ENCODE data around the gene TRIM34. TPM values are rescaled to one million over a fixed set of nuclear protein-coding genes. Genes with fewer than 3 reads are reported as not detected.
A peak's percentile ranks its signal among the peaks of the same experiment; 100 is the strongest.
"Not testable (repeated sequence)": the region's sequence is repeated elsewhere in the genome, so short reads cannot be mapped to it uniquely, and the experiment has no call there.

The TRIM34 gene
- total RNA-seq, 1 donor: 8.3 TPM

DNA sequence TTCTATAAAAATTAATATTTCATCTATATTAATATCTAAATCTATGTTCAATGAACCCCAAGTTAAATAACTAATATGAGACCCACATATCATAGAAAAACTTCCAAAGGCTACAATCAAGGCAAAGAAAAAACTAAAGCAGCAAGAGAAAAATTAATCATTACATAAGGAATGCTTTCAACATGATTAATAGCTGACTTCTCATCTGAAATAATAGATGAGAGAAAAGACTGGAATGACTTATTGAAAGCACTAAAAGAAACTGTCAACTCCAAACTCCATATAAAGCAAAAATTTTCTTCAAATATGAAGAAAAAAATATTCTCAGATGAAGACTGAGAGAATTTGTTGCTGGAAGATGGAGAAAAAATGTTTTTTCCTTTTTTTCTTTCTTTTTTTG is 47.0 kb downstream of the TRIM34 start:
- DNase-seq (ENCODE audit: insufficient read length, low spot score, missing footprints): no peak

DNA sequence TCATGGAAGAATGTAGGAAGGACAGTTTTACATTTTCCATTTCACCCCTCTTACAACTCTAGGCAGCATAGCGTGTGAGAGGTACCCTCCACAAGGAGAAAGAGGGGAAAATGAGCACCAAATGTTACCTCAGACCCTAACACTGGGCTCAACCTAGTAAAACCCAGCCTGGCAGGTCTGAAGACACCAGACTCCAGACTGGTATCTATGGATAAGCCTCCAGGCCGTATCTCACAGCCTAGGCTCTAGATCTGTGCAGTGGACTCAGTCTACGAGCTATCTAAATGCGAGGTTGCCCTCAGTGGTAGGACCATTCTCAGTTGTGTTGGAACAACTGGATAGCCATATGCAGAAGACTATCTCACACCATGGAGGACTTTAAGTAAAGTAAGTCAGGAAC is 49.6 kb downstream of the TRIM34 start:
- peaks cover 17% of the 10 kb centered on the region for H3K4me1 ChIP-seq (ENCODE audit: insufficient read depth, low read length)
- H2AFZ ChIP-seq (ENCODE audit: low read length): no peak overlapping the region
- TF ChIP-seq, protein P1, sequence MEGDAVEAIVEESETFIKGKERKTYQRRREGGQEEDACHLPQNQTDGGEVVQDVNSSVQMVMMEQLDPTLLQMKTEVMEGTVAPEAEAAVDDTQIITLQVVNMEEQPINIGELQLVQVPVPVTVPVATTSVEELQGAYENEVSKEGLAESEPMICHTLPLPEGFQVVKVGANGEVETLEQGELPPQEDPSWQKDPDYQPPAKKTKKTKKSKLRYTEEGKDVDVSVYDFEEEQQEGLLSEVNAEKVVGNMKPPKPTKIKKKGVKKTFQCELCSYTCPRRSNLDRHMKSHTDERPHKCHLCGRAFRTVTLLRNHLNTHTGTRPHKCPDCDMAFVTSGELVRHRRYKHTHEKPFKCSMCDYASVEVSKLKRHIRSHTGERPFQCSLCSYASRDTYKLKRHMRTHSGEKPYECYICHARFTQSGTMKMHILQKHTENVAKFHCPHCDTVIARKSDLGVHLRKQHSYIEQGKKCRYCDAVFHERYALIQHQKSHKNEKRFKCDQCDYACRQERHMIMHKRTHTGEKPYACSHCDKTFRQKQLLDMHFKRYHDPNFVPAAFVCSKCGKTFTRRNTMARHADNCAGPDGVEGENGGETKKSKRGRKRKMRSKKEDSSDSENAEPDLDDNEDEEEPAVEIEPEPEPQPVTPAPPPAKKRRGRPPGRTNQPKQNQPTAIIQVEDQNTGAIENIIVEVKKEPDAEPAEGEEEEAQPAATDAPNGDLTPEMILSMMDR (IDR thresholded peaks at IDR 0.05; ENCODE audit: extremely low read depth, low read depth, low read length): no peak
- no peak for DNase-seq (ENCODE audit: insufficient read length, low spot score, missing footprints)
- no peaks in the 10 kb centered on the region for H4K20me1 ChIP-seq (ENCODE audit: insufficient read depth, low read length)
- H3K4me3 ChIP-seq (ENCODE audit: insufficient read depth, low read length): no peak overlapping the region
- peaks cover 33% of the 10 kb centered on the region for H3K36me3 ChIP-seq (ENCODE audit: insufficient read depth, low read length)
- H3K27ac ChIP-seq (ENCODE audit: low read depth, low read length): no peak overlapping the region
- no peak overlapping the region for H3K4me2 ChIP-seq (ENCODE audit: insufficient read depth, low read length)
- H3K27me3 ChIP-seq (ENCODE audit: insufficient read depth, low read length): no peaks in the 10 kb centered on the region
- H3K79me2 ChIP-seq (ENCODE audit: insufficient read depth, low read length): peaks cover 16% of the 10 kb centered on the region
- H3K9me3 ChIP-seq (ENCODE audit: low read depth, low read length): no peaks in the 10 kb centered on the region

More for the DNA sequence above, 47.0 kb downstream of the TRIM34 start:
- Histone ChIP-seq H3K27me3 (ENCODE audit: insufficient read depth, low read length) (no peaks in the 10 kb centered on the region), H3K4me1 (ENCODE audit: insufficient read depth, low read length) (peaks cover 17% of the 10 kb centered on the region), H3K36me3 (ENCODE audit: insufficient read depth, low read length) (peaks cover 30% of the 10 kb centered on the region), H3K4me2 (ENCODE audit: insufficient read depth, low read length) (no peak overlapping the region), H3K4me3 (ENCODE audit: insufficient read depth, low read length) (no peak overlapping the region), H2AFZ (ENCODE audit: low read length) (no peak overlapping the region), H4K20me1 (ENCODE audit: insufficient read depth, low read length) (no peaks in the 10 kb centered on the region), H3K79me2 (ENCODE audit: insufficient read depth, low read length) (peaks cover 16% of the 10 kb centered on the region), H3K27ac (ENCODE audit: low read depth, low read length) (peak overlapping the region; percentile 45), H3K9me3 (ENCODE audit: low read depth, low read length) (no peaks in the 10 kb centered on the region)
- TF ChIP-seq, protein P1 (IDR thresholded peaks at IDR 0.05; ENCODE audit: extremely low read depth, low read depth, low read length): no peak

DNA sequence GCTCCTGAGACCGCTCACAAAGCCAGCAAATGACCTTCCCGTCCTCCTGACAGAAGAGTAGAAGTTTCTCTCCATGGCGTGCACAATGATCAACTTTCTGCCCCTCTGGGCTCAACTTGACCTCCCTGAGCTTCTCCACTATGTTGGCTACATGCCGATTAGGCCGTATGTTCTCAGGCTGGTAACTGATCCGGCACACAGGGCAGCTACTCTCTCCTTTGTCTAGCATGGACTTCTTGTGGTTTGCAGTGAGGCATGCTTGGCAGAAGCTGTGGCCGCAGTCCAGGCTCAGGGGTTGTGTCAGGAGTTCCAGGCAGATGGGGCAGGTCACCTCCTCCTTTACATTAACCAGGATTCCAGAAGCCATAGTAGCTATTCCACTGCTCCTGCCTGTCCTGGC is 55.0 kb downstream of the TRIM34 start:
- Histone ChIP-seq H2AFZ (ENCODE audit: low read length) (no peak overlapping the region), H3K4me1 (ENCODE audit: insufficient read depth, low read length) (peaks cover 9% of the 10 kb centered on the region), H3K9me3 (ENCODE audit: low read depth, low read length) (no peaks in the 10 kb centered on the region), H3K27me3 (ENCODE audit: insufficient read depth, low read length) (no peaks in the 10 kb centered on the region), H3K36me3 (ENCODE audit: insufficient read depth, low read length) (peaks cover 25% of the 10 kb centered on the region), H3K4me2 (ENCODE audit: insufficient read depth, low read length) (no peak overlapping the region), H3K27ac (ENCODE audit: low read depth, low read length) (peak overlapping the region; percentile 49), H4K20me1 (ENCODE audit: insufficient read depth, low read length) (no peaks in the 10 kb centered on the region), H3K79me2 (ENCODE audit: insufficient read depth, low read length) (peaks cover 29% of the 10 kb centered on the region), H3K4me3 (ENCODE audit: insufficient read depth, low read length) (no peak overlapping the region)
- TF ChIP-seq, protein P1 (IDR thresholded peaks at IDR 0.05; ENCODE audit: extremely low read depth, low read depth, low read length): no peak
- DNase-seq (ENCODE audit: insufficient read length, low spot score, missing footprints): peak; percentile 90

DNA sequence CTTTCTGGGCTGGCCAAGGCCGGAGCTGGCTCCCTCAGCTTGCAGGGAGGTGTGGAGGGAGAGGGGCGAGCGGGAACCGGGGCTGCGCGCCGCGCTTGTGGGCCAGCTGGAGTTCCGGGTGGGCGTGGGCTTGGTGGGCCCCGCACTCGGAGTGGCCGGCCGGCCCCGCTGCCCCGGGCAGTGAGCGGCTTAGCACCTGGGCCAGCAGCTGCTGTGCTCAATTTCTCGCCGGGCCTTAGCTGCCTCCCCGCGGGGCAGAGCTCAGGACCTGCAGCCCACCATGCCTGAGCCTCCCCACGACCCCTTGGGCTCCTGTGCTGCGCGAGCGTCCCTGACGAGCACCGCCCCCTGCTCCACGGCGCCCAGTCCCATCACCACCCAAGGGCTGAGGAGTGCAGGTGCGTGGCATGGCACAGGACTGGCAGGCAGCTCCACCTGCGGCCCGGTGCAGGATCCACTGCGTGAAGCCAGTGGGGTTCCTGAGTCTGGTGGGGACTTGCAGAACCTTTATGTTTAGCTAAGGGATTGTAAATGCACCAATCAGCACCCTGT is 58.2 kb downstream of the TRIM34 start:
- not testable (repeated sequence) for H2AFZ ChIP-seq (ENCODE audit: low read length); H3K4me2 ChIP-seq (ENCODE audit: insufficient read depth, low read length); H3K27me3 ChIP-seq (ENCODE audit: insufficient read depth, low read length); H3K9me3 ChIP-seq (ENCODE audit: low read depth, low read length); H4K20me1 ChIP-seq (ENCODE audit: insufficient read depth, low read length); H3K4me3 ChIP-seq (ENCODE audit: insufficient read depth, low read length); H3K27ac ChIP-seq (ENCODE audit: low read depth, low read length); DNase-seq (ENCODE audit: insufficient read length, low spot score, missing footprints)
- Histone ChIP-seq H3K4me1 (ENCODE audit: insufficient read depth, low read length) (peaks cover 12% of the 10 kb centered on the region), H3K36me3 (ENCODE audit: insufficient read depth, low read length) (peaks cover 18% of the 10 kb centered on the region), H3K79me2 (ENCODE audit: insufficient read depth, low read length) (peaks cover 26% of the 10 kb centered on the region)

DNA sequence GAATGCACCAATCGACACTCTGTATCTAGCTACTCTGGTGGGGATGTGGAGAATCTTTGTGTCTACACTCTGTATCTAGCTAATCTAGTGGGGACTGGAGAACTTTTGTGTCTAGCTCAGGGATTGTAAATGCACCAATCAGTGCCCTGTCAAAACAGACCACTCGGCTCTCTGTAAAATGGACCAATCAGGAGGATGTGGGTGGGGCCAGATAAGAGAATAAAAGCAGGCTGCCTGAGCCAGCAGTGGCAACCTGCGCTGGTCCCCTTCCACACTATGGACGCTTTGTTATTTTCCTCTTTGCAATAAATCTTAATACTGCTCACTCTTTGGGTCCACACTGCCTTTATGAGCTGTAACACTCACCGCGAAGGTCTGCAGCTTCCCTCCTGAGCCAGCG is 58.8 kb downstream of the TRIM34 start:
- not testable (repeated sequence) for DNase-seq (ENCODE audit: insufficient read length, low spot score, missing footprints); H3K9me3 ChIP-seq (ENCODE audit: low read depth, low read length); H2AFZ ChIP-seq (ENCODE audit: low read length); H4K20me1 ChIP-seq (ENCODE audit: insufficient read depth, low read length); H3K27me3 ChIP-seq (ENCODE audit: insufficient read depth, low read length)
- Histone ChIP-seq H3K36me3 (ENCODE audit: insufficient read depth, low read length) (peaks cover 11% of the 10 kb centered on the region), H3K4me2 (ENCODE audit: insufficient read depth, low read length) (peak overlapping the region; percentile 88), H3K4me1 (ENCODE audit: insufficient read depth, low read length) (peaks cover 12% of the 10 kb centered on the region), H3K4me3 (ENCODE audit: insufficient read depth, low read length) (peak overlapping the region; percentile 69), H3K79me2 (ENCODE audit: insufficient read depth, low read length) (peaks cover 26% of the 10 kb centered on the region), H3K27ac (ENCODE audit: low read depth, low read length) (peak overlapping the region; percentile 100)
